PFSK-1 (cell line): ENCODE measurements around the gene RAB38.

ENCODE experiments used
- FOXP2 ChIP-seq: optimal IDR thresholded peaks from 2 replicates; pipeline ENCODE3; 2011; ENCODE audit warnings: borderline replicate concordance, control low read depth, inconsistent platforms; ENCODE audit not compliant: insufficient read depth; ENCODE audit errors: extremely low read length, extremely low read depth
- POLR2AphosphoS5 ChIP-seq: IDR thresholded peaks from 2 replicates; pipeline ENCODE4 v1.6.1; 2012; ENCODE audit warnings: low read depth, mild to moderate bottlenecking, control low read depth, low read length, moderate library complexity
- SIN3A ChIP-seq: IDR thresholded peaks from 2 replicates; pipeline ENCODE4 v1.6.1; 2012; ENCODE audit warnings: mild to moderate bottlenecking, low read length, moderate library complexity, borderline replicate concordance; ENCODE audit not compliant: insufficient read depth
- TAF1 ChIP-seq: IDR thresholded peaks from 2 replicates; pipeline ENCODE4 v1.6.1; 2012; ENCODE audit warnings: low read length, control low read depth, borderline replicate concordance; ENCODE audit not compliant: insufficient read depth
- TF ChIP-seq, protein P1 (sequence below), 2 experiments: IDR thresholded peaks; 2 replicates each; pipeline versions ENCODE4 v1.6.1 to v1.8.0; 2011 to 2012; ENCODE audit warnings: low read depth in 2 of 2, low read length in 2 of 2, control low read depth in 1 of 2, inconsistent platforms in 1 of 2, mild to moderate bottlenecking in 1 of 2, moderate library complexity in 1 of 2; ENCODE audit not compliant: insufficient read depth in 1 of 2

Gene RAB38

GRCh38 chr11:88105526-88105925 lies 69.7 kb downstream of the RAB38 start:
- TF ChIP-seq SIN3A: no peak

- TF ChIP-seq FOXP2: no peak
- TF ChIP-seq POLR2AphosphoS5: no peak
- TF ChIP-seq, protein P1, sequence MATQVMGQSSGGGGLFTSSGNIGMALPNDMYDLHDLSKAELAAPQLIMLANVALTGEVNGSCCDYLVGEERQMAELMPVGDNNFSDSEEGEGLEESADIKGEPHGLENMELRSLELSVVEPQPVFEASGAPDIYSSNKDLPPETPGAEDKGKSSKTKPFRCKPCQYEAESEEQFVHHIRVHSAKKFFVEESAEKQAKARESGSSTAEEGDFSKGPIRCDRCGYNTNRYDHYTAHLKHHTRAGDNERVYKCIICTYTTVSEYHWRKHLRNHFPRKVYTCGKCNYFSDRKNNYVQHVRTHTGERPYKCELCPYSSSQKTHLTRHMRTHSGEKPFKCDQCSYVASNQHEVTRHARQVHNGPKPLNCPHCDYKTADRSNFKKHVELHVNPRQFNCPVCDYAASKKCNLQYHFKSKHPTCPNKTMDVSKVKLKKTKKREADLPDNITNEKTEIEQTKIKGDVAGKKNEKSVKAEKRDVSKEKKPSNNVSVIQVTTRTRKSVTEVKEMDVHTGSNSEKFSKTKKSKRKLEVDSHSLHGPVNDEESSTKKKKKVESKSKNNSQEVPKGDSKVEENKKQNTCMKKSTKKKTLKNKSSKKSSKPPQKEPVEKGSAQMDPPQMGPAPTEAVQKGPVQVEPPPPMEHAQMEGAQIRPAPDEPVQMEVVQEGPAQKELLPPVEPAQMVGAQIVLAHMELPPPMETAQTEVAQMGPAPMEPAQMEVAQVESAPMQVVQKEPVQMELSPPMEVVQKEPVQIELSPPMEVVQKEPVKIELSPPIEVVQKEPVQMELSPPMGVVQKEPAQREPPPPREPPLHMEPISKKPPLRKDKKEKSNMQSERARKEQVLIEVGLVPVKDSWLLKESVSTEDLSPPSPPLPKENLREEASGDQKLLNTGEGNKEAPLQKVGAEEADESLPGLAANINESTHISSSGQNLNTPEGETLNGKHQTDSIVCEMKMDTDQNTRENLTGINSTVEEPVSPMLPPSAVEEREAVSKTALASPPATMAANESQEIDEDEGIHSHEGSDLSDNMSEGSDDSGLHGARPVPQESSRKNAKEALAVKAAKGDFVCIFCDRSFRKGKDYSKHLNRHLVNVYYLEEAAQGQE (IDR thresholded peaks at IDR 0.05; ENCODE audit: insufficient read depth in 1 of 2, low read depth in 2 of 2, low read length in 2 of 2): no peak
- no peak for TF ChIP-seq TAF1
- TF ChIP-seq SIN3A: no peak
These were observed 70.8 kb downstream of the RAB38 start for GRCh38 chr11:88104408-88104807.

- TF ChIP-seq FOXP2 (no peak), SIN3A (no peak), POLR2AphosphoS5 (no peak), TAF1 (no peak)
- TF ChIP-seq, protein P1 (IDR thresholded peaks at IDR 0.05; ENCODE audit: insufficient read depth in 1 of 2, low read depth in 2 of 2, low read length in 2 of 2): no peak
These were observed 71.7 kb downstream of the RAB38 start for GRCh38 chr11:88103337-88104206.

- TF ChIP-seq FOXP2 (no peak), SIN3A (no peak), TAF1 (no peak), POLR2AphosphoS5 (no peak)
- TF ChIP-seq, protein P1 (IDR thresholded peaks at IDR 0.05; ENCODE audit: insufficient read depth in 1 of 2, low read depth in 2 of 2, low read length in 2 of 2): no peak
These were observed 72.7 kb downstream of the RAB38 start for GRCh38 chr11:88102598-88102934.

DNA sequence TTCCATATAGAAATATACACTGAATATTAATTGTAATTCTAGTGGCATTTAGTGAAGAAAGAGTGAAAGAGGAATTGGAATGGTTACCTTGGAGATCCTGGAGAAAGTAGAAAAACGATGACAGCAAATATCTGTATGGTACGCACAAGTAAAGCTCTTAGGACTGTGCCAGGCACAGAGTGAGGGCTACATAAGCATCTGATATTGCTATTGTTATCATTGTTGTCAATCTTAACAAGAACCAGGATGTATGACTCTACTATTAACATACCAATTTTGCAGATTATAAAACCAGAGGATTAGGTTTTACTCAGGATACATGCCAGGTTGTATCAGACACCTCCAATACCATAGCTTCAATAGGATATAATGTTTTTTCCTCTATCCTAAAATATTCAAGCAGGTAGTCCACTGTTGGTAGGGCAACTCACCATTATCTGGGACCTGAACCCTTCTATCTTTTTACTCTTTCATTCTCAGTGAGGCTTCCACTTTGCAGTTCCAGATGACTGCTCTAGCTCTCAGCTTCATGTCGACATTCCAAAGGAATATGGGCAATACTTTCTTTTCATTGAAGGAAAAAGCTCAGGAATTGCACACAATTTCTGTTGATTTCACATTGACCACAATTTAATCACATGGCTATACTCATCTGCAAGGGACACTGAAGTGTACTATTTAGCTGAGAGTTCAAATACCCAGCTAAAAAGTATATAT lies 73.2 kb downstream of the RAB38 start:
- no peak for TF ChIP-seq SIN3A
- no peak for TF ChIP-seq FOXP2
- no peak for TF ChIP-seq TAF1
- TF ChIP-seq, protein P1 (IDR thresholded peaks at IDR 0.05; ENCODE audit: insufficient read depth in 1 of 2, low read depth in 2 of 2, low read length in 2 of 2): no peak
- no peak for TF ChIP-seq POLR2AphosphoS5
